ENCODE results near the gene ANTXR1.

Gene ANTXR1

DNA sequence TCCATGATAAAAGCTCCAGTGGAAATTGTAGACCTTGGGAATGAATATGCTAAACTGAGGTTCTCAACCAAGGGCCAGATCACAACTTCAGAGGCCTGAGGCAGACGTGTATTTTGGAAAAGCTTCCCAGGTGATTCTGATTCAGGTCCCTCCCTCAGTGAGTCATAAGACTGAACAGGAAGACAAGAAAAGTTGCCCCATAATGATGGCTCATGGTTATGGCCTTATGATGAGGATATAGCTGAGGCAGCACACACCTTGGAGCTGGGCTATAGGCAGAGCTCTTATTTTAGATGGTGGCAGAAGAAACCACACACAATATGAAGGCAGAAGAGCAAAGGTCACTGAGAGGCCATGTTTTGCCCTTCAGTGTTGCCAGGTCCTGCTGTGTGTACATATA, 9.6 kb downstream of the ANTXR1 start:
- Histone ChIP-seq H3K4me3 (ENCODE audit: low read length) (no peak overlapping the region), H3K4me1 (ENCODE audit: insufficient read depth, low read length) (peaks cover 12% of the 10 kb centered on the region), H3K27me3 (ENCODE audit: insufficient read depth, low read length) (no peaks in the 10 kb centered on the region), H3K27ac (ENCODE audit: low read length) (no peak overlapping the region), H3K9me3 (ENCODE audit: insufficient read depth, low read depth, low read length) (no peaks in the 10 kb centered on the region), H3K9ac (ENCODE audit: low read depth, low read length) (no peak overlapping the region), H3K36me3 (ENCODE audit: insufficient read depth, low read depth, low read length) (no peaks in the 10 kb centered on the region)

DNA sequence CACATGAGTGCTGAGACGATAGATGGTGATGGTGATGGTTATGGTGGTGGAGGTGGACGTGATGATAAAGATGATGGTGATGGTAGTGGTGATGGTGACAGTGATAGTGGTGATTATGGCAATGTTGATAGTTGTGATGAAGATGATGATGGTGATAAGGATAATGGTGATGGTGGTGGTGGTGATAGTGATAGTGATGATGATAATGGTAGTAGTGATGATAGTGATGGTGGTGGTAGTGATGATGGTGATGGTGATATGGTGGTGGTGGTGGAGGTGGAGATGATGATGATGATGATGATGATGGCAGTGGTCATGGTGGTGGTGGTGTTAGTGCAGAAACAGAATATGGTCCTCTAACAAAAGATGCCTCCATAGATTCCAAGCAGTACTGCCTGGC, 10.3 kb downstream of the ANTXR1 start:
- Histone ChIP-seq H3K9me3 (ENCODE audit: insufficient read depth, low read depth, low read length) (no peaks in the 10 kb centered on the region), H3K9ac (ENCODE audit: low read depth, low read length) (no peak overlapping the region), H3K4me1 (ENCODE audit: insufficient read depth, low read length) (peaks cover 12% of the 10 kb centered on the region), H3K27me3 (ENCODE audit: insufficient read depth, low read length) (no peaks in the 10 kb centered on the region), H3K4me3 (ENCODE audit: low read length) (no peak overlapping the region), H3K27ac (ENCODE audit: low read length) (no peak overlapping the region), H3K36me3 (ENCODE audit: insufficient read depth, low read depth, low read length) (no peaks in the 10 kb centered on the region)

DNA sequence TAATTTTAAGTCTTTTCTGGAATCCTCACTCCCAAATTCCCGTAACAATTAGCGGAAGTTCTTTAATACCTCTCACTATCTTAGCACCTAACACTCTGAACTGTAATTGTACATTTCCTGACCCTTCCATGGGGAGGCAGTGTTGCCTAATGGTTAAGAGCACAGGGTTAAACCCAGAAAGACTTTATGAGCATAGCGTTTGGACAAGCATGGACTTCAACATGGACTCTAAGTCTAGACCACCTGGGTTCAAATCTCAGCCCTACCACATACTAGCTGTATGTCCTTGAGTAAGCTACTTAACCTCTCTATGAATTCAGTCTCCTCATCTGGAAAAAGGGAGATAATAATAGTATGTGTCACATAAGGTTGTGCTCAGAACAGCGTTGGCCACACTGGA, 13.0 kb downstream of the ANTXR1 start:
- Histone ChIP-seq H3K9me3 (ENCODE audit: insufficient read depth, low read depth, low read length) (no peaks in the 10 kb centered on the region), H3K27ac (ENCODE audit: low read length) (no peak overlapping the region), H3K4me1 (ENCODE audit: insufficient read depth, low read length) (peaks cover 4% of the 10 kb centered on the region; the same call in 1 of the 2 replicates), H3K9ac (ENCODE audit: low read depth, low read length) (no peak overlapping the region), H3K36me3 (ENCODE audit: insufficient read depth, low read depth, low read length) (no peaks in the 10 kb centered on the region), H3K27me3 (ENCODE audit: insufficient read depth, low read length) (no peaks in the 10 kb centered on the region), H3K4me3 (ENCODE audit: low read length) (no peak overlapping the region)

DNA sequence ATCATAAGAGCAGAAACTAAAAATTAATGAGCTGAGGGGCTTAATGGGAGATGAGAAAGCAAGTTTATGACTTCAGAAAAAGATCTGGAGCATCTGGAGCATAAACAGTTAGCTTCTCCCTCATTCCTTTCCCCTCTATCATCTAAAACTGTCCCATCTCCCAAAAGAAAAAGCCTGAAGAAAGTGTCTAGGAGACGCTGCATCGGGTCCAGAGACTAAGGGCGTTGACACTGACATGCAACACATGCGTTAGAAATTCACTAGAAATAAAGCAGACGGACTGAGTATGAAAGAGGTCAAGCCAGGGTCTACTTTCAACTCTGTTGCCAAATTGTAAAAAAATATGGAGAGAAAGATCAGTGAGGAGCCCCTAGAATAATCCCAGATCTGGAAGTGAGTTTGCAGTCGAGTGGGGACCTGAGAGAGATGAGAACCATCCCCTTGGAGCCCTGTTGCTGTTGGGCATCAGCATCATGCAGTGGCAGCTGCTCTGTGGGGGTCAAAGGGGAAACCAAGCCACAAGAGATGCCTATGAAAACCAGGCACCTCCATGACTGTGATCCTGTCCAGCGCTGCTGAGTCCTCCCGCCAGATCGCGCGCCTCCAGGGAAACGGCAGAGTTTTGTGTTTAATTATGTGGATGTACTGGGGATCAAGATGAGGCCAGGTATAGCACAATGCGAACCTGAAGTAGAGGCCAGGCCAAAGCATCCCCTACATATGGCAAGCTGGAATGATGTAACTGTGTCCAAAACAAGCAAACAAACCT, 13.9 kb downstream of the ANTXR1 start:
- H3K9ac ChIP-seq (ENCODE audit: low read depth, low read length), result no peak overlapping the region
- H3K9me3 ChIP-seq (ENCODE audit: insufficient read depth, low read depth, low read length), result no peaks in the 10 kb centered on the region
- no peak overlapping the region for H3K27ac ChIP-seq (ENCODE audit: low read length)
- no peaks in the 10 kb centered on the region for H3K36me3 ChIP-seq (ENCODE audit: insufficient read depth, low read depth, low read length)
- H3K4me1 ChIP-seq (ENCODE audit: insufficient read depth, low read length), result peaks cover 5% of the 10 kb centered on the region; the same call in 1 of the 2 replicates
- H3K27me3 ChIP-seq (ENCODE audit: insufficient read depth, low read length), result no peaks in the 10 kb centered on the region
- no peak overlapping the region for H3K4me3 ChIP-seq (ENCODE audit: low read length)

GRCh38 chr2:69030800-69031428, 17.9 kb downstream of the ANTXR1 start:
- Histone ChIP-seq H3K4me1 (ENCODE audit: insufficient read depth, low read length) (peaks cover 13% of the 10 kb centered on the region), H3K36me3 (ENCODE audit: insufficient read depth, low read depth, low read length) (no peaks in the 10 kb centered on the region), H3K27ac (ENCODE audit: low read length) (no peak overlapping the region), H3K9ac (ENCODE audit: low read depth, low read length) (no peak overlapping the region), H3K4me3 (ENCODE audit: low read length) (no peak overlapping the region), H3K9me3 (ENCODE audit: insufficient read depth, low read depth, low read length) (no peaks in the 10 kb centered on the region), H3K27me3 (ENCODE audit: insufficient read depth, low read length) (no peaks in the 10 kb centered on the region)

GRCh38 chr2:69031466-69031865, 18.5 kb downstream of the ANTXR1 start:
- no peak overlapping the region for H3K9ac ChIP-seq (ENCODE audit: low read depth, low read length)
- H3K9me3 ChIP-seq (ENCODE audit: insufficient read depth, low read depth, low read length), result no peaks in the 10 kb centered on the region
- no peak overlapping the region for H3K4me3 ChIP-seq (ENCODE audit: low read length)
- peaks cover 13% of the 10 kb centered on the region for H3K4me1 ChIP-seq (ENCODE audit: insufficient read depth, low read length)
- H3K36me3 ChIP-seq (ENCODE audit: insufficient read depth, low read depth, low read length), result no peaks in the 10 kb centered on the region
- H3K27ac ChIP-seq (ENCODE audit: low read length), result no peak overlapping the region
- H3K27me3 ChIP-seq (ENCODE audit: insufficient read depth, low read length), result no peaks in the 10 kb centered on the region

GRCh38 chr2:69032336-69032735, 19.4 kb downstream of the ANTXR1 start:
- Histone ChIP-seq H3K27ac (ENCODE audit: low read length) (no peak overlapping the region), H3K4me1 (ENCODE audit: insufficient read depth, low read length) (peaks cover 13% of the 10 kb centered on the region), H3K36me3 (ENCODE audit: insufficient read depth, low read depth, low read length) (no peaks in the 10 kb centered on the region), H3K9me3 (ENCODE audit: insufficient read depth, low read depth, low read length) (no peaks in the 10 kb centered on the region), H3K4me3 (ENCODE audit: low read length) (no peak overlapping the region), H3K27me3 (ENCODE audit: insufficient read depth, low read length) (no peaks in the 10 kb centered on the region), H3K9ac (ENCODE audit: low read depth, low read length) (no peak overlapping the region)

- H3K27ac ChIP-seq (ENCODE audit: low read length), result no peak overlapping the region
Observed at GRCh38 chr2:69033461-69034095, 20.6 kb downstream of the ANTXR1 start.

GRCh38 chr2:69034122-69034521, 21.1 kb downstream of the ANTXR1 start:
- Histone ChIP-seq H3K36me3 (ENCODE audit: insufficient read depth, low read depth, low read length) (no peaks in the 10 kb centered on the region), H3K27me3 (ENCODE audit: insufficient read depth, low read length) (no peaks in the 10 kb centered on the region), H3K9ac (ENCODE audit: low read depth, low read length) (no peak overlapping the region), H3K27ac (ENCODE audit: low read length) (no peak overlapping the region), H3K4me1 (ENCODE audit: insufficient read depth, low read length) (peaks cover 16% of the 10 kb centered on the region), H3K9me3 (ENCODE audit: insufficient read depth, low read depth, low read length) (no peaks in the 10 kb centered on the region), H3K4me3 (ENCODE audit: low read length) (no peak overlapping the region)

More at GRCh38 chr2:69033461-69034095, 20.6 kb downstream of the ANTXR1 start:
- H3K36me3 ChIP-seq (ENCODE audit: insufficient read depth, low read depth, low read length), result no peaks in the 10 kb centered on the region
- no peaks in the 10 kb centered on the region for H3K9me3 ChIP-seq (ENCODE audit: insufficient read depth, low read depth, low read length)
- no peaks in the 10 kb centered on the region for H3K27me3 ChIP-seq (ENCODE audit: insufficient read depth, low read length)
- H3K9ac ChIP-seq (ENCODE audit: low read depth, low read length), result no peak overlapping the region
- H3K4me3 ChIP-seq (ENCODE audit: low read length), result no peak overlapping the region
- peaks cover 13% of the 10 kb centered on the region for H3K4me1 ChIP-seq (ENCODE audit: insufficient read depth, low read length)

DNA sequence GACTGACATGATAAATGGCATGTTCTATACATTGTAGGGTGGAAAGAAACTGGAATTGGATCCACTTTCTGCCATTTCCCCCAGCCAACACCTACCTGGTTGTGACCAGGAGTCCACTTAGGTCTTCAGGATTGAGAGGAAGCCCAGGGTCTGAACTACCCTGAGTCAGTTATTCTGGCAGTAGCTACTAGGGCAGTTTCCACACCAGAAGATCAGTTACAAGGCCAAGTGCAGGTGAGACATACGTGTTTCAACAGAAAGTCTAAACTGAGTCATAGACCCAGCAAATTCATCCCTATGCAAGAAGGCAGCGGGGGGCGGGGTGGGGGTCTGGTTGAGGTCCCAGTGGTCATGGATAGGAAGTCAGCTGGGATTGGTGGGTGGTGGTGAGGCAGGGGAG, 21.9 kb downstream of the ANTXR1 start:
- Histone ChIP-seq H3K27me3 (ENCODE audit: insufficient read depth, low read length) (no peaks in the 10 kb centered on the region), H3K4me3 (ENCODE audit: low read length) (no peak overlapping the region), H3K27ac (ENCODE audit: low read length) (no peak overlapping the region), H3K9me3 (ENCODE audit: insufficient read depth, low read depth, low read length) (no peaks in the 10 kb centered on the region), H3K36me3 (ENCODE audit: insufficient read depth, low read depth, low read length) (peaks cover under 1% of the 10 kb centered on the region; the same call in 1 of the 2 replicates), H3K4me1 (ENCODE audit: insufficient read depth, low read length) (peaks cover 17% of the 10 kb centered on the region), H3K9ac (ENCODE audit: low read depth, low read length) (no peak overlapping the region)

- Histone ChIP-seq H3K4me3 (ENCODE audit: low read length) (no peak overlapping the region), H3K27me3 (ENCODE audit: insufficient read depth, low read length) (no peaks in the 10 kb centered on the region), H3K4me1 (ENCODE audit: insufficient read depth, low read length) (peaks cover 11% of the 10 kb centered on the region), H3K9me3 (ENCODE audit: insufficient read depth, low read depth, low read length) (no peaks in the 10 kb centered on the region), H3K27ac (ENCODE audit: low read length) (no peak overlapping the region), H3K36me3 (ENCODE audit: insufficient read depth, low read depth, low read length) (peaks cover 14% of the 10 kb centered on the region; the same call in 1 of the 2 replicates), H3K9ac (ENCODE audit: low read depth, low read length) (no peak overlapping the region)
Observed at GRCh38 chr2:69036926-69037325, 23.9 kb downstream of the ANTXR1 start.

GRCh38 chr2:69041214-69041613, 28.2 kb downstream of the ANTXR1 start:
- no peaks in the 10 kb centered on the region for H3K9me3 ChIP-seq (ENCODE audit: insufficient read depth, low read depth, low read length)
- H3K36me3 ChIP-seq (ENCODE audit: insufficient read depth, low read depth, low read length), result peaks cover 44% of the 10 kb centered on the region
- peaks cover 4% of the 10 kb centered on the region for H3K4me1 ChIP-seq (ENCODE audit: insufficient read depth, low read length)
- H3K27me3 ChIP-seq (ENCODE audit: insufficient read depth, low read length), result no peaks in the 10 kb centered on the region
- no peak overlapping the region for H3K9ac ChIP-seq (ENCODE audit: low read depth, low read length)
- H3K27ac ChIP-seq (ENCODE audit: low read length), result no peak overlapping the region
- H3K4me3 ChIP-seq (ENCODE audit: low read length), result no peak overlapping the region
